SK-N-MC (cell line): ENCODE data around the gene NOB1.

Source experiments
- EZH2 ChIP-seq: fragments of 200-600 bp; sonication (generic); IDR thresholded peaks from one replicate; pipeline ENCODE4 v1.6.1; 2017; ENCODE audit warnings: antibody characterized with exemption
- POLR2AphosphoS5 ChIP-seq: IDR thresholded peaks from 2 replicates; pipeline ENCODE4 v1.6.1; 2012; ENCODE audit warnings: mild to moderate bottlenecking, low read depth, low read length, borderline replicate concordance

- TF ChIP-seq POLR2AphosphoS5 (no peak), EZH2 (no peak)
Observed at GRCh38 chr16:69712914-69713581, 41.7 kb downstream of the NOB1 start.
